Measurements from ENCODE around the gene VMP1.
"Not testable (repeated sequence)": the region's sequence is repeated elsewhere in the genome, so short reads cannot be mapped to it uniquely, and the experiment has no call there.

VMP1 gene

GRCh38 chr17:59841882-59842263 lies 134.4 kb downstream of the VMP1 start:
- Histone ChIP-seq H3K27ac (ENCODE audit: low read length) (peak overlapping the region; percentile 100), H3K4me1 (ENCODE audit: control insufficient read depth in 1 of 2, insufficient read depth in 2 of 2, low read length in 2 of 2) (peaks cover 16% of the 10 kb centered on the region in 2 donors), H3K4me3 (ENCODE audit: low read depth in 1 of 2, low read length in 2 of 2) (peak overlapping the region; percentile 81 to 100), H3K36me3 (ENCODE audit: control insufficient read depth in 1 of 2, insufficient read depth in 2 of 2, low read length in 2 of 2) (peaks cover 28 to 39% of the 10 kb centered on the region in 2 donors)
- H3K27me3 ChIP-seq (ENCODE audit: low read depth, low read length); H3K9me3 ChIP-seq (ENCODE audit: control insufficient read depth in 1 of 2, low read length in 2 of 2): not testable (repeated sequence)

DNA sequence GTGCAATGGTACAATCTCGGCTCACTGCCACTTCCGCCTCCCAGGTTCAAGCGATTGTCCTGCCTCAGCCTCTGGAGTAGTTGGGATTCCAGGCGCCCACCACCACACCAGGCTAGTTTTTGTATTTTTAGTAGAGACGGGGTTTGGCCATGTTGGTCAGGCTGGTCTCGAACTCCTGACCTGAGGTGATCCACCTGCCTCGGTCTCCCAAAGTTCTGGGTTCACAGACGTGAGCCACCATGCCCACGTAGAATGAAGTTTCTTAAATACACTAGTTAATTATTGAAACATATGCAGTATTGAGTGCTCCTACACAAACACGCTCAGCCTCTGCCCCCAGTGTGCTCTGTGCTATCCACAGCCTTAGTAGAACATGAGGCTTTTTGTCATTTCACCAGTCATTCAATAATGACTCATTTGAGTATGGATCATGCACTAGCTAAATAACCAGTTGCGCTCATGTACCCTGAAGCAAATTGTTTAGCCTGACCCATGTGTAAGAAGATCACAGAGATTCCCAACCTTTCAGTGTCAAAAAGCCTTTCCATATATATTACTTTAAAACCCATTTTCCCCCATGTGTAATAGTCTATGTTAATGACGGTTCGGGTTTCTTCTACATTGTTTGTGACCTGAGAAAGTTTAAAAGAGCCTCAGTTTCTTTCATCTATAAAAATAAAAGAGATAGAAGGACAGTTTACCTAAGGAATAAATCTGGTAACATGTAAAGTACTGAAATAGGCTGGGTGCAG lies 135.6 kb downstream of the VMP1 start:
- H3K36me3 ChIP-seq (ENCODE audit: control insufficient read depth in 1 of 2, insufficient read depth in 2 of 2, low read length in 2 of 2) = peaks cover 28 to 31% of the 10 kb centered on the region in 2 donors
- no peaks in the 10 kb centered on the region for H3K27me3 ChIP-seq (ENCODE audit: low read depth, low read length)
- H3K9me3 ChIP-seq (ENCODE audit: control insufficient read depth in 1 of 2, low read length in 2 of 2) = no peaks in the 10 kb centered on the region
- peaks cover 16 to 22% of the 10 kb centered on the region in 2 donors for H3K4me1 ChIP-seq (ENCODE audit: control insufficient read depth in 1 of 2, insufficient read depth in 2 of 2, low read length in 2 of 2)
- H3K27ac ChIP-seq (ENCODE audit: low read length) = peak overlapping the region; percentile 100
- H3K4me3 ChIP-seq (ENCODE audit: low read depth in 1 of 2, low read length in 2 of 2) = no peak overlapping the region

DNA sequence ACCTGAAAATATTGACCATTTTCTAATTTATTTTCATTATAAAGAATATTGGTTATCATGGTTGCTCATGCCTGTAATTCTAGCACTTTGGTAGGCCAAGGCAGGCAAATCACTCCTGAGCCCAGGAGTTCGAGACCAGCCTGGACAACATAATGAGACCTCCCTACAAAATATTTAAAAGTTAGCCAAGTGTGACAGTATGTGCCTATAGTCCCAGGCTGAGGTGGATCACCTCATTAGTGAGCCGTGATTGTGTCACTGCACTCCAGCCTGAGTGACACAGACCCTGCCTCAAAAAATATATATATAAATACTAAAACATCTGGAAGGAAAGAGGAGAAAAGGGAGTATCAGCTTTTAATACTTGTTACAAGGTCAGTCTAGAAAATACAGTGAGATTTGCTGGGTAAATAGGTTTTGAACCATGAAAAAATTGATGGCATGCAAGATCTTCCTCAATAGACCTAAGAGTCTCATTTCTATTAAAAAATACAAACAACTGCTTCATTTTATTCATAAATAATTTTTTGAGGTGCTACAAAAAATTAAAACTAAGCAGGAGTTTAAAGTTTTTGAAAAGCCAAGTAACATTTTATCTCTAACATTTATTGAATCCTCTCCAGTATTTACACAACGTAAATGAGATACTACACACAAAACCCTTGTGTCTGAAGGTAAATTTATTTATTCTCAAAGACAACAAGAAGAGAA lies 137.6 kb downstream of the VMP1 start:
- peaks cover 16 to 22% of the 10 kb centered on the region in 2 donors for H3K4me1 ChIP-seq (ENCODE audit: control insufficient read depth in 1 of 2, insufficient read depth in 2 of 2, low read length in 2 of 2)
- no peaks in the 10 kb centered on the region for H3K27me3 ChIP-seq (ENCODE audit: low read depth, low read length)
- peak overlapping the region; percentile 88 for H3K27ac ChIP-seq (ENCODE audit: low read length)
- H3K36me3 ChIP-seq (ENCODE audit: control insufficient read depth in 1 of 2, insufficient read depth in 2 of 2, low read length in 2 of 2) = peaks cover 11 to 14% of the 10 kb centered on the region in 2 donors
- no peak overlapping the region for H3K4me3 ChIP-seq (ENCODE audit: low read depth in 1 of 2, low read length in 2 of 2)
- no peaks in the 10 kb centered on the region for H3K9me3 ChIP-seq (ENCODE audit: control insufficient read depth in 1 of 2, low read length in 2 of 2)

DNA sequence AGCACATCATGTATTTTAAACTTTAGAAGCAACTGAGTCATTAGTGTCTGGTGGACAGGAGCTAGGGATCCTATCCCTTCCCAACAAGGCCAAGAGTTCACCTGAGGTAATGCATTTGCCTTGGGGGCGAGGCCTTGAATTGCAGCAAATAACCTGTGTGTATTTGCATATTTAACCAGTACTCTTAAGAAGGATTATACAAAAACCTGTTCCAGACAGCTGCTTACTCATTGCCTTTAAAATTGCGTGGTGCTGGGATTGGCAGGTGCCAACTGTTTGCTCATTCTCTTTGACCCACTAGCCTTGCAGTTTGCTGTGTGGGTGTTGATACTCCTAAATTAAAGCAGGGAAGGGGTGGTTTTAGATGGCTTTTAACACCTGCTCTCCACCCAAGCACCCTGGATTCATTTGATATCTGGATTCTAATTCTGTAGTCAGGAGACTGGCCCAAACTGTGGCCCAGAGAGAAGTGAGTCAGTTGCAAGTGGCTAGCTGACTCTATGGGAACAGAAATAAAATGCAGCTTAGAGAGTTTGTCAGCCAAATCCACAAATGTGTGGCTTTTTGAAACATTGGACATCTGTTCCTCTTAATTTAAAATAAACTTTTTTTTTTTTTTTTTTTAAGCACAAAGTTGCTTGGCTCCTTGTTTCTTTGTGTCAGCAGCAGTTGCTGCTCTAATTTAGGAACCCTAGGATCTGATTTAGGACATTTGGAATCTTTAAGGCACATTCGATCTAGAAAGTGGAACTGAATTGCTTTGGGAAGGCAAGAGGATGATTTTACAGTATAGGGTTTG lies 138.3 kb downstream of the VMP1 start:
- Histone ChIP-seq H3K27me3 (ENCODE audit: low read depth, low read length) (no peaks in the 10 kb centered on the region), H3K4me3 (ENCODE audit: low read depth in 1 of 2, low read length in 2 of 2) (peak overlapping the region in 1 of 2 donors; percentile 5), H3K36me3 (ENCODE audit: control insufficient read depth in 1 of 2, insufficient read depth in 2 of 2, low read length in 2 of 2) (peaks cover 3 to 6% of the 10 kb centered on the region in 2 donors), H3K27ac (ENCODE audit: low read length) (peak overlapping the region; percentile 88), H3K9me3 (ENCODE audit: control insufficient read depth in 1 of 2, low read length in 2 of 2) (no peaks in the 10 kb centered on the region), H3K4me1 (ENCODE audit: control insufficient read depth in 1 of 2, insufficient read depth in 2 of 2, low read length in 2 of 2) (peaks cover 16 to 22% of the 10 kb centered on the region in 2 donors)

DNA sequence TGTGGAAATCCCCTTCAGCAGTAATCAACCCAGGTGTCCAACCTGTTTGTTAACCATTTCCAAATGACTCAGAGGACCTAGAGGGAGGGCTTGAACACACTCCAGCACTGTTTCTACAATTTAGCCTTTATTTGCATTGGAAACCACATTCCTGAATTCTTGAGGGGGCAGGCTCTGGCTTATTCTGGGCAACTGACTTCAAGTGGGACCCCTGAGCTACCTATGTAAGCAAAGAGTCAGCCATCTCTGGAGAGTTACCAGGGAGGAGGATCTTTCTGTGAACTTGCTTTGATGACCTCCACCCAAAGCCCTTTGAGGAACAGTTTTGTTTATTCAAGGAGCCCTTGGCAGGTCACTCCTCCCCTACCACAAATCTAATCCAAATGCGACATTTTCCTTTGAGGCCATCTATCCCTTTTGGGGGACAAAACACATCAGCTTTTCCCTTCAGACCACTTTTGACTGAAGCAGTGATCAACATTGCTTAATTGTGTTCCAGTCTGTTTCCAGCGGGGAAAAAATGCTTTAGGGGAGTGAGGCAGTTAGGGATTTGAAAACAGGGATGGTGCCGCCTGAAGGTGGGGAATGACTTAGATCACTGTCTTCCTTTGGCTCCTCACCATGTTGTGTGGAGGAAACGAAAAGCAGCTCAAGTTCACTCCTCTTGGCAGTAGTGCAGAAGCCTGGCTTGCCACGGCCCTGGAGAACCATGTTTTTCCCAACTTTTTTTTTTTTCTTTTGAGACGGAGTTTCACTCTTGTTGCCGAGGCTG lies 139.1 kb downstream of the VMP1 start:
- Histone ChIP-seq H3K4me3 (ENCODE audit: low read depth in 1 of 2, low read length in 2 of 2) (peak overlapping the region; percentile 5 to 22), H3K4me1 (ENCODE audit: control insufficient read depth in 1 of 2, insufficient read depth in 2 of 2, low read length in 2 of 2) (peaks cover 16 to 22% of the 10 kb centered on the region in 2 donors), H3K36me3 (ENCODE audit: control insufficient read depth in 1 of 2, insufficient read depth in 2 of 2, low read length in 2 of 2) (no peaks in the 10 kb centered on the region), H3K27me3 (ENCODE audit: low read depth, low read length) (no peaks in the 10 kb centered on the region), H3K9me3 (ENCODE audit: control insufficient read depth in 1 of 2, low read length in 2 of 2) (no peaks in the 10 kb centered on the region), H3K27ac (ENCODE audit: low read length) (peak overlapping the region; percentile 88)

- Histone ChIP-seq H3K9me3 (ENCODE audit: control insufficient read depth in 1 of 2, low read length in 2 of 2) (no peaks in the 10 kb centered on the region), H3K27me3 (ENCODE audit: low read depth, low read length) (no peaks in the 10 kb centered on the region), H3K4me1 (ENCODE audit: control insufficient read depth in 1 of 2, insufficient read depth in 2 of 2, low read length in 2 of 2) (peaks cover 20 to 22% of the 10 kb centered on the region in 2 donors), H3K27ac (ENCODE audit: low read length) (peak overlapping the region; percentile 56), H3K36me3 (ENCODE audit: control insufficient read depth in 1 of 2, insufficient read depth in 2 of 2, low read length in 2 of 2) (no peaks in the 10 kb centered on the region), H3K4me3 (ENCODE audit: low read depth in 1 of 2, low read length in 2 of 2) (no peak overlapping the region)
Measured at GRCh38 chr17:59848385-59848668, 140.9 kb downstream of the VMP1 start.

- Histone ChIP-seq H3K27ac (ENCODE audit: low read length) (peak overlapping the region; percentile 56), H3K4me1 (ENCODE audit: control insufficient read depth in 1 of 2, insufficient read depth in 2 of 2, low read length in 2 of 2) (peaks cover 20 to 22% of the 10 kb centered on the region in 2 donors), H3K27me3 (ENCODE audit: low read depth, low read length) (no peaks in the 10 kb centered on the region), H3K9me3 (ENCODE audit: control insufficient read depth in 1 of 2, low read length in 2 of 2) (no peaks in the 10 kb centered on the region), H3K4me3 (ENCODE audit: low read depth in 1 of 2, low read length in 2 of 2) (no peak overlapping the region), H3K36me3 (ENCODE audit: control insufficient read depth in 1 of 2, insufficient read depth in 2 of 2, low read length in 2 of 2) (no peaks in the 10 kb centered on the region)
Measured at GRCh38 chr17:59848778-59849177, 141.3 kb downstream of the VMP1 start.

GRCh38 chr17:59850311-59850710 lies 142.9 kb downstream of the VMP1 start:
- H3K27ac ChIP-seq (ENCODE audit: low read length); H3K27me3 ChIP-seq (ENCODE audit: low read depth, low read length); H3K4me3 ChIP-seq (ENCODE audit: low read depth in 1 of 2, low read length in 2 of 2); H3K36me3 ChIP-seq (ENCODE audit: control insufficient read depth in 1 of 2, insufficient read depth in 2 of 2, low read length in 2 of 2); H3K9me3 ChIP-seq (ENCODE audit: control insufficient read depth in 1 of 2, low read length in 2 of 2): not testable (repeated sequence)
- H3K4me1 ChIP-seq (ENCODE audit: control insufficient read depth in 1 of 2, insufficient read depth in 2 of 2, low read length in 2 of 2) = peaks cover 19 to 21% of the 10 kb centered on the region in 2 donors

- H3K4me3 ChIP-seq (ENCODE audit: low read depth in 1 of 2, low read length in 2 of 2) = peak overlapping the region in 1 of 2 donors; percentile 29
Measured at GRCh38 chr17:59851439-59852375, 144.3 kb downstream of the VMP1 start.

GRCh38 chr17:59852847-59853167 lies 145.4 kb downstream of the VMP1 start:
- not testable (repeated sequence) for H3K4me3 ChIP-seq (ENCODE audit: low read depth in 1 of 2, low read length in 2 of 2); H3K36me3 ChIP-seq (ENCODE audit: control insufficient read depth in 1 of 2, insufficient read depth in 2 of 2, low read length in 2 of 2); H3K27me3 ChIP-seq (ENCODE audit: low read depth, low read length); H3K9me3 ChIP-seq (ENCODE audit: control insufficient read depth in 1 of 2, low read length in 2 of 2); H3K4me1 ChIP-seq (ENCODE audit: control insufficient read depth in 1 of 2, insufficient read depth in 2 of 2, low read length in 2 of 2)
- H3K27ac ChIP-seq (ENCODE audit: low read length) = peak overlapping the region; percentile 76

More at GRCh38 chr17:59851439-59852375, 144.3 kb downstream of the VMP1 start:
- Histone ChIP-seq H3K27me3 (ENCODE audit: low read depth, low read length) (no peaks in the 10 kb centered on the region), H3K27ac (ENCODE audit: low read length) (peak overlapping the region; percentile 76), H3K4me1 (ENCODE audit: control insufficient read depth in 1 of 2, insufficient read depth in 2 of 2, low read length in 2 of 2) (peaks cover 6 to 8% of the 10 kb centered on the region in 2 donors), H3K36me3 (ENCODE audit: control insufficient read depth in 1 of 2, insufficient read depth in 2 of 2, low read length in 2 of 2) (no peaks in the 10 kb centered on the region), H3K9me3 (ENCODE audit: control insufficient read depth in 1 of 2, low read length in 2 of 2) (no peaks in the 10 kb centered on the region)
